IPS-18c (cell line): ENCODE results near the gene SFTPB.
"Not testable (repeated sequence)": the region's sequence is repeated elsewhere in the genome, so short reads cannot be mapped to it uniquely, and the experiment has no call there.

Experiments
- H3K4me3 ChIP-seq: 2 replicates; pipeline ENCODE4 v1.7.0; 2013; ENCODE audit warnings: low read depth, mild to moderate bottlenecking, low read length, moderate library complexity; ENCODE audit not compliant: insufficient read depth
- H3K9me3 ChIP-seq: one replicate; pipeline ENCODE4 v1.6.1; 2013; ENCODE audit warnings: mild to moderate bottlenecking, low read length, moderate library complexity; ENCODE audit not compliant: control insufficient read depth, insufficient read depth

The SFTPB gene

DNA sequence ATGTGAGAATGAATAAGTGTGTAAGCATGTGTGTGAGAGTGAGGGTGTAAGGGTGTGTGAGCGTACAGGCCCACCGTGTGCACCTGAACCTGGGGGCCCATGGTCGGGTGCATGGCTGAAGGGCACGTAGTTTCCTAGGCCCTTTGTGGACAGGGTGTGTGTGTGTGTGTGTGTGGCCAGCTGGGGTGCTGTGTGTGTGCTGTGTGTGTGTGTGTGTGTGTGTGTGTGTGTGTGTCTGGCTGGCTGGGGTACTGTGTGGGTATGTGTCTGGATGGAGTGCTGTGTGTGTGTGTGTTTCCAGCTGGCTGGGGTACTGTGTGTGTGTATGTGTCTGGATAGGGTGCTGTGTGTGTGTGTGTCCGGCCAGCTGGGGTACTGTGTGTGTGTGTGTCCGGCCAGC lies 2.0 kb downstream of the SFTPB start:
- Histone ChIP-seq H3K4me3 (no peak overlapping the region), H3K9me3 (no peaks in the 10 kb centered on the region)

DNA sequence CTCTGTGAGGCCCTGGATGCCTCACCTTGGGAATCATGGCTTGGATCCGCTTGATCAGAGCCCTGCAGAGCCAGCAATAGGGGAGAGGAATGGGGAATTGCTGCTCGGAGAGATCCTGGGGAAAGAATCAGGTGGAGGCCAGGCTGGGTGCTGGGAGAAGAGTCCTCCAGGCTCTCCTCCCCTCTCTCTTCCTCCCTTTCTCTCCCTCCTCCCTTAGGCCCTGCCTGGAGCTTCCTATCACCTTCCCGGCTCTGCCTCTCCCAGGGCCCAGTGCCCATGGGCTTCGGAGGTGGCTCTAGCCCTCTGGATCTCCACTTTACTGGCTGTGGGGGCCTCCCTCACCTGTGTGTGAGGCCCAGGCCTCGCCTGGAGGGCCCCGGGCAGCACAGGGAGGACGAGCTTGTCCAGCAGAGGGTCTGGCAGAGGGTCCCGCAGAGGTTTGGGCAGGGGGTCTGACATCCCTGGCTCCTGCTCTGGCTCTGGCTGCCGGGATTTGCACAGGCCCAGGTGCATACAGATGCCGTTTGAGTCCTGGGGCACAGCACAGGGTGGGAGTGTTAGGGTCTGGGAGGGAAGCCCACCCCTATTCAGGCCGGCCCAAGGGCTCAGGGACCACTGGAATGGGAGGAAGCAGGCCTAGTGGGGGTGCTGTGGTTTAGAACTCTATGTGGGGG lies 2.6 kb downstream of the SFTPB start:
- Histone ChIP-seq H3K9me3 (no peaks in the 10 kb centered on the region), H3K4me3 (no peak overlapping the region)

DNA sequence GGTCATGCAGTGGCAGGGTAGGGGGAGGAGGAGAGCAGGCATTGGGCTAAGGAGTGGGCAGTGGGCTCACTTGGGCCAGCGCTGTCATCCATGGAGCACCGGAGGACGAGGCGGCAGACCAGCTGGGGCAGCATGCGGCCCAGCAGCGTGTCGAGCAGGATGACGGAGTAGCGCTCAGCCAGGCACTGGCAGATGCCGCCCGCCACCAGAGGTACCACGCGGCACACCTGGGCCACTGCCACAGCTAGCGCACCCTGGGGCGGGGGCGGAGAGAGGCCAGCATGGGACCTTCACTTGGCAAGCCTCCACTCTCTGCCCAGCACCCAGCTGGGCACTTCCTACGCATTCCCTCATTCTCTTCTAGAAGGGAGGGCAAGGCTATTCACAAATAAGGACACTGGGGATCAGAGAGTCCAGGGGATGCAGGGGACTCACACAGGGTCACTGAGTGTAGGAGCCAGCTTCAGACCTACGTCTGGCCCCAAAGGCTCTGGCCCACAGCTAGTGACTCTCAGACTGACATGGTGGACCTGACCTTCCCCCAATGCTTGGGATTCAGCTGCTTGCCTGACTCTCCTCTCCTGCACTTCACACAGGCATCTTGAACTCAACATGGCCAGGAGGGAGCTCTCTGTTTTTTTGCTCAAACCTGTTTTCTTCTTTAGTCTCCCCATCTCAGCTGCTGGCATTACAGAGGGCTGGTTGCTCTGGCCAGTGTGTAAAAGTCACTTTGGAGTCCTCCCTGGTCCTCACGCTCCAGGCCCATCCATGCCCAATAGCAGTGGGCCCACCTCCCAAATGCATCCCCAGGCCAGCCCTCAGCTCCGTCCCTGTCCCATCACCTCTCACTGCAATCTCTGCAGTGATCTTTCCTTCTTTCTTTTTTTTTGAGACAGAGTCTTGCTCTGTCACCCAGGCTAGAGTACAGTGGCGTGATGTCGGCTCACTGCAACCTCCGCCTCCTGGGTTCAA lies 4.1 kb downstream of the SFTPB start:
- Histone ChIP-seq H3K9me3 (no peaks in the 10 kb centered on the region), H3K4me3 (no peak overlapping the region)

DNA sequence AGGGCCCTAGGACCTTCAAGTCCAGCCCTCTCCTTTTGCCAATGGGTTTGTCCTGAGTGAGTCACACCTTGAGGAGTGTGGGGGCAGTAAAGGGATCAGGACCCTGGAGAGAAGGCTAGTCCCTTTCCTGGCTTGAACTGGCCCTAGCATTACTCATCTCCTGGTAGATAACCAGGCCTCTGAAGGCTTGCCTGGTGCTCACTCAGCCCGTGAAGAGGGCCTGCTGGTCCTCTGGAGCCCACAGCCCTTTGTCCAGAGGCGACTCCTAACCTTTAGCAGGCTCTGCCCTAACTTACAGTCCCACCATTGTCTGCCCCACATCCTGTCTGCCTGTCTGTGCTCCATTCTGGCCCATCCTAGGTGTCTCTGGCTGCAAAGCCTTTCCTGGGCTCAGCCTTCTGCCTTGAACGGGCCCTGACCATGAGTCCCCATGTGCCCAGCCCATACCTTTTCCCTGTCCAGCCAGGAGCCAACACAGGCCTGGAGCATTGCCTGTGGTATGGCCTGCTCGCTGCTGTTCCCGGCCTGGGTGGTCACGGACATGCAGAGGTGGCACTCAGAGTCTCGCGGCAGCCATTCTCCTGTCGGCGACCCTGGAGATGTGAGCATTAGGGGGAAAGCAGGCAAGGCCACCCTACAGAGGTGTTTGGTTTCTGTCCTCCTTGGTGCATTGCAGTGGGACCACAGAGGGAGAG lies 5.0 kb downstream of the SFTPB start:
- Histone ChIP-seq H3K4me3 (no peak overlapping the region), H3K9me3 (no peaks in the 10 kb centered on the region)

DNA sequence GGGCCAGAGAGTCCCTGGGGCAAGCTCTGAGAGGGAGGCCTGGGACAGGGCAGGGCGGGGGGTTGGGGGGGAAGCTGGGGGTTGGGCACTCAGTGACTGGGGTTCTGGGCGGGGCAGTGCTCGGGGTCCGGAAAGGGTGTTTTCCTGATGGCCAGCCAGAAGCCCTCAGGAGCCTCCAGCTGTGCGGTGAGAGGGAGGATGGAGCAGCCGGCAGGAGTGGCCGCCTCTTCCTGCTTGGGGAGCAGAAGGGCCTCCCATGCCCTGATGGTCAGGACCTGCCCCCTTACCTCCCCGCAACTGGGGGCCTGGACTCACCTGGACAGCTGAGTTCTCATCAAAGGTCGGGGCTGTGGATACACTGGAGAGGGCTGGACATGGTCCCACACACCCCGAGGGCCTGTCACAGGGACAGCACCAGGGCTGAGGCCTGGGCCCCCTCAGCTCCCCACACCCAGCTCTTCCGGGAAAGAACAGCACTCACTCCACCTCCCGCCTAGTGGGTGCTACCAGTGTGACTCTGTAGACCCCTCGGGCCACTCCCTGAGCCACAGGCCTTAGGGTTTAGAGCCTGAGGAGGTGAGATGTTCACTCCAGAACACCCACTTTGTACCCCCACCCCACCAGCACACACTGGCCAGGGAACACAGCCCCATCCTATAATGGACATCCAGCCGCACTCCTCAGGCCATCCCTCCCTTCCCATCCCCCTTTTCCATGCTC lies 6.7 kb downstream of the SFTPB start:
- Histone ChIP-seq H3K4me3 (no peak overlapping the region), H3K9me3 (no peaks in the 10 kb centered on the region)

DNA sequence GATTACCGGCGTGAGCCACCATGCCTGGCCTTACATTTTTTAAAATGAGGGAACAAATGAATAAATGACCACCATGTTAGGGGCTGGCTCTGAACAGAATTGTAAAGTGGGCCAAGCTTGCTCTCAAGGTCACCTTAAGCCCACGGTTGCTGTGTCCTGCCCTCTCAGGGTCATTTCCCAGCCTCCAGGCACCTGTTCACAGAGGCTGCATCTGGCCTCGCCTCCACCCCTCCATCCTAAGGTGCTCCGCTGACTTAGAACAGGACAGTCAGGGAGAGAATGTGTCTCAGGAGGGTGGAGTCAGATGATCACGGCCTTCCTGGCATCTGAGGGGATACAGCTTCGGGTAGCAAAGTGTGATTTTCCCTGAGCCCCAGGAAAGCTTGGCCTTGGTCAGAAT lies 7.3 kb downstream of the SFTPB start:
- Histone ChIP-seq H3K9me3 (no peaks in the 10 kb centered on the region), H3K4me3 (no peak overlapping the region)

DNA sequence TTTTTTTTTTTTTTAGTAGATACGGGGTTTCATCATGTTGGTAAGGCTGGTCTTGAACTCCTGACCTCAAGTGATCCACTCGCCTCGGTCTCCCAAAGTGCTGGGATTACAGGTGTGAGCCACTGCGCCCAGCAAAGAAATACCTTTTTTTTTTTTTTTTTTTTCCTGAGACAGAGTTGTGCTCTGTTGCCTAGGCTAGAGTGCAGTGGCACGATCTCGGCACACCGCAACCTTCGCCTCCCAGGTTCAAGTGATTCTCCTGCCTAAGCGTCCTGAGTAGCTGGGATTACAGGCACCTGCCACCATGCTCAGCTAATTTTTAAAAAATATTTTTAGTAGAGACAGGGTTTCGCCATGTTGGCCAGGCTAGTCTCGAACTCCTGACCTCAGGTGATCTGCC lies 7.7 kb downstream of the SFTPB start:
- not testable (repeated sequence) for H3K4me3 ChIP-seq, H3K9me3 ChIP-seq

DNA sequence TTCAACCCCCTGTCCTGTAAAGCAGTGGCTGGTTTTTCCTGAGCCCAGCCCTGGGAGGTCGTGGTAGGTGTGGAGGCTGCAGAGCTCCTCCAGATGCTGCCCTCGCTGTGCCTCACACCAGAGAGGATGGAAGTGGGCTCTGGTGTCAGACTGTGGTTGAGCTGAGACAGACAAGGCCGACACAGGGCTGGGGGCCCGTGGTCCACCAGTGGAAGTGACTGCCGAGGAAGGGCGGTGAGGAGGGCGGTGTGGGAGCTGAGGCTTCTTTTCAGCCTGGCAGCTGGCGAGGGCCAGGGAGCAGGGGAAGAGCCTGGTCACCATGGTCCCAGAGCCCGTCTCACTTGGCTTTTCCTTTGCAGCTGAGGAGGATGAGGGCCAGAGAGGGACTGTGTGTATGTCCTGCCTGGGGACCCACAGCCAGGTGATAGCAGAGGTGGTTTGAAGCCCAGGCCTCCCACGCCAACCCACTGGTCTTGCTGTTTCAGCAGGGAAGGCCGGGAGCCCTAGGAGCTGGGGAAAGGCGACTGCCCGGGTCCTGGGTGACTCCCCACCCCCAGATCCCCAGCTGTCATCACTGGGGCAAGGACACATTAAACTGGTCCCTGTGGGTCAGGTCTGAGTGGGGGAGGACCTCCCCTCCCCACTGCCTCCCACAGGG lies 8.5 kb downstream of the SFTPB start:
- no peak overlapping the region for H3K4me3 ChIP-seq
- H3K9me3 ChIP-seq = no peaks in the 10 kb centered on the region

DNA sequence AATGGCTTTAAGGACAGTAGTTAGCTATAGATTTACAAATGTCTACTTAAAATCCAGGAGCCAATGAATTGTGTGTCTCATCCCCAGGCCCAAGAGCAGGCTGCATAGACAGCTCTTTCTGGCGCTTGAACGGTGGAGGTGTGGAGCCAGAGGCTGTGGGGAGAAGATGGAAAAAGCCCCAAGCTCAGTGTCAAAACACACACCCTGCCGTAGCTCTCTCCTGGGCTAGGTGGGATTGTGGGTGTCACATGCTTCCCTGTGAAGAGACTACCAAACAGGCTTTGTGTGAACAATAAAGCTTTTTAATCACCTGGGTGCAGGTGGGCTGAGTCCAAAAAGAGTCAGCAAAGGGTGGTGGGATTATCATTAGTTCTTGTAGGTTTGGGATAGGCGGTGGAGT lies 10.6 kb downstream of the SFTPB start:
- H3K9me3 ChIP-seq = not testable (repeated sequence)

DNA sequence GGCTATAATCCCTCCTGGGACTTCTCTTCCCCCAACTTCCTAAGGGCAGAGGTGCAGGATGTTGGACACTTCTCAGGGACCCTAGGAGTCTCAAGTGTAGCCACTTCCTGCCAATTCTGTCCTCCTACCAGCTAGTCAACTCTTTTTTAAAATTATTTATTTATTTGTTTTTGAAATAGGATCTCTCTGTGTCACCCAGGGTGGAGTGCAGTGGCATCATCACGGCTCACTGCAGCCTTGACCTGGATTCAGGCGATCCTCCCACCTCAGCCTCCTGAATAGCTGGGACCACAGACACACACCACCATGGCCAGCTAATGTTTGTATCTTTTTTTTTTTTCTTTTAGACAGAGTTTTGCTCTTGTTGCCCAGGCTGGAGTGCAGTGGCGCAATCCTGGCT lies 11.5 kb downstream of the SFTPB start:
- no peak overlapping the region for H3K4me3 ChIP-seq
- no peaks in the 10 kb centered on the region for H3K9me3 ChIP-seq

More for the DNA sequence above, 10.6 kb downstream of the SFTPB start:
- not testable (repeated sequence) for H3K4me3 ChIP-seq

DNA sequence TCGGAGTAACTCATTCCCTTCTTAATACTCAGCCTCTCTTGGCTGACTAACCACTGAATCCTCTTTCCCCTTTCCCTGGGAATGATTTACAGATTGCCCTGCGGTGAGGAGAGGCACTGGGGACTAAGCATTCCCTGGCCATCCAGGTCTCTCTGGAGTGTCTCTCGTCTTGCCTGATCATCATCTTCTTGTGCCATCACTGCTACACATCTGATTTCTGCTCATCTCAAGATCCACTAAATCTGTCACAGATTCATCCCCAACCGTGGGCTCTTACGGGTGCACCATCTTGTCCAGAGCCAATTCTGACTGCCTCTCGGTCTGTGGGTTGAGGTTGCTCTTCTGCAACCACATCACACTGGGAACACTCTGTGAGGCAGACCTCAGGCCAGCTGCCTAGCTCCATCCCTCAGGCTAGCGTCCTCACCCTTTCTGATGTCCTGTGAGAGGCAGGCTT lies 12.0 kb downstream of the SFTPB start:
- H3K4me3 ChIP-seq = no peak overlapping the region
- H3K9me3 ChIP-seq = no peaks in the 10 kb centered on the region

DNA sequence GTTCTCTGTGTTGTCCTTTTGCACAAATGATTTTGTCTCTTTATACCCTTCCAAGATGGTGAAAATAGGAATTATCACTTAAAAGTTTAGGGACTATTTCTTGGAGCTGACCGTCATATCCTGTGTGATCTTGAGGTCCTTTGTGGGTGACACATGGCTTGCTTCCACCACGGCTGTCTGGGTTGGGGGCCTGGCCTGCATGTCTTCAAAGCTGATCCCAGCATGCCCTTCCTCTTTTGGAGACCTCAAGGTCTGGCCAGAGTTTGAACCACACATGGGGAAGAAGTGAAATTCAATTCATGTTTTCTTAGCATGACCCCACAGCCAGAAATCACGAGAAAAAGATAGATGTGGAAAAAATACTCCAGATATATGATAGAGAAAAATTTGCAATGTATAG lies 14.0 kb downstream of the SFTPB start:
- Histone ChIP-seq H3K4me3 (no peak overlapping the region), H3K9me3 (no peaks in the 10 kb centered on the region)

DNA sequence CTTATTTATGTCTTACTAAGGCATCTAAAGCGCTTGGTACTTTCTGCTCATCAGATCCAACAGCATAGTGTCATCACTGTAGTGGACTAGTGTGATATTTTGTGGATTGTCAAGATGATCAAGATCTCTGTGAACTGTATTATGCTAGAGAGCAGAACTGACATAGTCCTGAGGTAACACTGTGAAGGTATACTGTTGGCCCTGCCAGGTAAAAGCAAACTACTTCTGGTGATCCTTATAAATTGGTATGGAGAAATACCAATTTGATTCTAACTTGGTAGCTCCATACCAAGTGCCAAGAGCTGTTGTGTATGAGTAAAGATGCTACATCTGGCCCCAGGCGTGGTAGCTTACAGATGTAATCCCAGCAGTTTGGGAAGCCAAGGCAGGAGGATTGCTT lies 15.9 kb downstream of the SFTPB start:
- Histone ChIP-seq H3K9me3 (no peaks in the 10 kb centered on the region), H3K4me3 (no peak overlapping the region)

DNA sequence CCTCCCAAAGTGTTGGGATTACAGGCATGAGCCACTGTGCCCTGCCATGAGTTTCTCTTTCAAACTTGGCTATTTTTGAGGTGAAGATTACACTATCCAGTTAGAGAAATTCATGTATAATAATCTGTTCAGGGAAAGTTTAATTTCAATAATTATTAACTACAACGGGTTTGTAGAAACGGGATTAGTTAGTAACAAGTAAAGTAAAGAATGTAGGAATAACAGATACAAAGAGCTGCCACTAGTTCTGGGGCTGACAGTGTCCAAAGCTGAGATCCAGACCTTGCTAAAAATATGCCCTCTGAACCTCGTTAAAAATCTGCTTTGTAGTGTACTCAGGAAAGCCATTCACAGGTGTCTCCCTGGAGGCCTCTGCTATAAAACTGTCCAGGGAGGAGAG lies 16.9 kb downstream of the SFTPB start:
- H3K9me3 ChIP-seq = no peaks in the 10 kb centered on the region
- H3K4me3 ChIP-seq = no peak overlapping the region

DNA sequence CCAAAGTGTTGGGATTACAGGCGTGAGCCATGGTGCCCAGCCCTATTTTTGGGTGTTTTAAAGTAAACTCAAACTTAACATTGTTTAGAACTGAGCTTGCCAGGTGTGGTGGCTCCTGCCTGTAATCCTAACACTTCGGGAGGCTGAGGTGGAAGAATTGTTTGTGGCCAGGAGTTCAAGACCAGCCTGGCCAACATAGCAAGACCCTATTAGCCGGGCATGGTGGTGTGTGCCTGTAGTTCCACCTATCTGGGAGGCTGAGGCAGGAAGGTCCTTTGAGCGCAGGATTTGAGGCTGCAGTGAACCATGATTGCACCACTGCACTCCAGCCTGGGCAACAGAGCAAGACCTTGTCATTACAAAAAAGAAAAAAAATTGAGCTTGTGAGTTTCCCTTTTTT lies 17.5 kb downstream of the SFTPB start:
- Histone ChIP-seq H3K9me3 (no peaks in the 10 kb centered on the region), H3K4me3 (no peak overlapping the region)

DNA sequence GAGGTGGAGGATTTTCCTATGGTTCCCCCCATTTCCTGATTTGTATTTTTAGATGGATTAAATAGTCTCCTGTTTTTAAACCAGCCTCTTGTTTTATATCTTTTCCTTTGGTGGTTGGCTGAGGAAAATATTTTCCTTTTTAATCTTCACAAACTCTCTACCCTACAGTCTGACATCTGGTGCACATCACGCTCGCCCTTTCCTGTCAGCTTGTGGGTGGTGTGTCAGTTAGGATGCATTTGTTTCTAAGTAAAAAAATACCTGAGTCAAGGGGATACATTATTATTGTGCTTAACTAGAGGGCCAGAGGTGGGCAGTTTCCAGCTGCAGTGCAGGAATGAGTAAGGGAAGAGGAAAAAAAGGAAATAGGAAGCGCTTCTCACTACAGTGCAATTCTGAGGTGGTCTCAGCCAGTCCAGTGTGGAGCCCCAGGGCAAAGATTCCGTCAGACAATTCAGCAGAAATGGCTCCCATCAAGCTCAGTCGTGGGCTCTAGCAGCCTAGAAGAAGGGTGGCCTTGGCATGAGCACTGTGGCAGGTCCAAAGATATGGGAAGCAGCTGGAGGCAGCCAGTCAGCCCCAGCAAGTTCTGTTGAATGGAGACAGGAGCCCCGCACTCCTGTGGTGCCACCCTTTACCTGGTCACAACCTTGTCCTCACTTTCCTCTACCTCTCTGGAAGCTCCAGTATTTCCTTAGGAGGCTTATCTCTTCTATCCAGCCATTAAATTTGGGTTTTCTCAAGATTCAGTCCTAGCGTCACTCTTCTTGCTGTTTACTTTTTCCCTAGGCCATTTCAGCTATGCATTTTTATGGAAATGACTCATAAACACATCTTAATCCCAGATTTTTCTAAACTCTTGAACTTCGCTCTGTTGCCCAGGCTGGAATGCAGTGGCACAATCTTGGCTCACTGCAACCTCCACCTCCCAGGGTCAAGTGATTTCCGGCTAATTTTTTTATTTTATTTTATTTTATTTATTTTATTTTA lies 18.5 kb downstream of the SFTPB start:
- H3K4me3 ChIP-seq = no peak overlapping the region
- no peaks in the 10 kb centered on the region for H3K9me3 ChIP-seq
